OCI-LY7 (cell line): ENCODE results near the gene CLIC4.

ENCODE experiments used
- EZH2phosphoT487 ChIP-seq: fragments of 200-600 bp; sonication (generic); IDR thresholded peaks from 2 replicates; pipeline ENCODE4 v1.6.1; 2018; ENCODE audit warnings: low read depth, borderline replicate concordance, mild to moderate bottlenecking, mixed run types, antibody characterized with exemption, low read length, moderate library complexity, mixed read lengths
- TF ChIP-seq, protein P1 (sequence below): fragments of 200-600 bp; sonication (generic); conservative IDR thresholded peaks from 2 replicates; pipeline ENCODE4 v1.5.1; 2014; ENCODE audit warnings: mild to moderate bottlenecking, antibody characterized with exemption, low read length, moderate library complexity, mixed read lengths

DNA sequence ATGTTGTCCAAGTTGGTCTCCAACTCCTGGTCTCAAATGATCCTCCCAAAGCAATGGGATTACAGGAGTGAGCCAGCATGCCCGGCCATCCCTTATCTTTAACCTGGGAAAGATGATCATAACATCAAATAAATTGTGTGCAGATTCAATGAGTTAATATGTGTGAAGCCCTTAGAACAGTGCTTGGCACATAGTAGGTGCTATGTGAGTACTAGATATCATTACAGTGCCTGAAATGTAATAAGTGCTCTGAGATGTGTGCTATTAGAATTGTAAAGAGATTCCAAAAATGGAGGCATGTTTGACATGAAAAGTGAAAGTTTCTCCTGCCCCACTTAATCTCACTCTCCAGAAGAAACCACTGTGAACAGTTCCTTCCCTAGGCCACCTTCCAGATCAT, 113.0 kb downstream of the CLIC4 start:
- TF ChIP-seq, protein P1, sequence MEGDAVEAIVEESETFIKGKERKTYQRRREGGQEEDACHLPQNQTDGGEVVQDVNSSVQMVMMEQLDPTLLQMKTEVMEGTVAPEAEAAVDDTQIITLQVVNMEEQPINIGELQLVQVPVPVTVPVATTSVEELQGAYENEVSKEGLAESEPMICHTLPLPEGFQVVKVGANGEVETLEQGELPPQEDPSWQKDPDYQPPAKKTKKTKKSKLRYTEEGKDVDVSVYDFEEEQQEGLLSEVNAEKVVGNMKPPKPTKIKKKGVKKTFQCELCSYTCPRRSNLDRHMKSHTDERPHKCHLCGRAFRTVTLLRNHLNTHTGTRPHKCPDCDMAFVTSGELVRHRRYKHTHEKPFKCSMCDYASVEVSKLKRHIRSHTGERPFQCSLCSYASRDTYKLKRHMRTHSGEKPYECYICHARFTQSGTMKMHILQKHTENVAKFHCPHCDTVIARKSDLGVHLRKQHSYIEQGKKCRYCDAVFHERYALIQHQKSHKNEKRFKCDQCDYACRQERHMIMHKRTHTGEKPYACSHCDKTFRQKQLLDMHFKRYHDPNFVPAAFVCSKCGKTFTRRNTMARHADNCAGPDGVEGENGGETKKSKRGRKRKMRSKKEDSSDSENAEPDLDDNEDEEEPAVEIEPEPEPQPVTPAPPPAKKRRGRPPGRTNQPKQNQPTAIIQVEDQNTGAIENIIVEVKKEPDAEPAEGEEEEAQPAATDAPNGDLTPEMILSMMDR: no peak
- no peak for TF ChIP-seq EZH2phosphoT487
